Body of pancreas (tissue), 4 donors: ENCODE results near the gene SBNO2.

Experiments used
- POLR2A ChIP-seq, 3 donors: fragments of 450-650 bp; IDR thresholded peaks; one replicate each; pipeline ENCODE4 v1.6.1; 2016; ENCODE audit warnings: antibody characterized with exemption in 3 of 3, mild to moderate bottlenecking in 2 of 3
- TF ChIP-seq, protein P1 (sequence below), 7 experiments: fragments of 450-650 bp in 4 of 7; fragments of 200-600 bp in 3 of 7; sonication (generic) in 3 of 7; IDR thresholded peaks; one replicate each; pipeline ENCODE4 v1.5.1; 2016 to 2019; ENCODE audit warnings: antibody characterized with exemption in 7 of 7

DNA sequence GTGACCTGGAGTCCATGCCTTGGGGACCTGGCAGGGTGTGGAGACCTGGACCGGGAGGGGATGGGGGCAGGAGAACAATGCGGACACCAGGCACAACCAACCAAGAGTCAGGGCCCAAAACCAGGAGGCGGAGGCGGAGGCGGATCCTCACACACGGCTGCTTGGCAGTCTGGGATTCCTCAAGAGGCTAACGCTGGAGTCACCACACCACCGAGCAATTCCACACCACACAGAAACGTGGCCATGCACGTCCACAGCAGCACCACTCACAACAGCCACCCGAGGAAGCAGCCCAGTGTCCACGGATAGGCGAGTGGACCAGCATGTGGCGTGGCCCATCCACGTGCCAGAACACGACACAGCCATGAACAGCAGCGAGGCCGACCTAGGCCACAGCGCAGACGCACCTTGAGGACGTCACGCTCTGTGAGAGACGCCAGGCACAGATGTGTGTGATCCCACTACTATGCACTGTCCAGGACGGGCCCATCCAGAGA lies 17.7 kb downstream of the SBNO2 start:
- TF ChIP-seq, protein P1, sequence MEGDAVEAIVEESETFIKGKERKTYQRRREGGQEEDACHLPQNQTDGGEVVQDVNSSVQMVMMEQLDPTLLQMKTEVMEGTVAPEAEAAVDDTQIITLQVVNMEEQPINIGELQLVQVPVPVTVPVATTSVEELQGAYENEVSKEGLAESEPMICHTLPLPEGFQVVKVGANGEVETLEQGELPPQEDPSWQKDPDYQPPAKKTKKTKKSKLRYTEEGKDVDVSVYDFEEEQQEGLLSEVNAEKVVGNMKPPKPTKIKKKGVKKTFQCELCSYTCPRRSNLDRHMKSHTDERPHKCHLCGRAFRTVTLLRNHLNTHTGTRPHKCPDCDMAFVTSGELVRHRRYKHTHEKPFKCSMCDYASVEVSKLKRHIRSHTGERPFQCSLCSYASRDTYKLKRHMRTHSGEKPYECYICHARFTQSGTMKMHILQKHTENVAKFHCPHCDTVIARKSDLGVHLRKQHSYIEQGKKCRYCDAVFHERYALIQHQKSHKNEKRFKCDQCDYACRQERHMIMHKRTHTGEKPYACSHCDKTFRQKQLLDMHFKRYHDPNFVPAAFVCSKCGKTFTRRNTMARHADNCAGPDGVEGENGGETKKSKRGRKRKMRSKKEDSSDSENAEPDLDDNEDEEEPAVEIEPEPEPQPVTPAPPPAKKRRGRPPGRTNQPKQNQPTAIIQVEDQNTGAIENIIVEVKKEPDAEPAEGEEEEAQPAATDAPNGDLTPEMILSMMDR (IDR thresholded peaks at IDR 0.05), result no peak
- TF ChIP-seq POLR2A (IDR thresholded peaks at IDR 0.05), result no peak
